Kidney (tissue), 14 donors: ENCODE measurements around the gene SLC2A1. TPM values are rescaled to one million over a fixed set of nuclear protein-coding genes. Genes with fewer than 3 reads are reported as not detected.

Source experiments
- DNase-seq, 5 donors: peaks; one replicate each; pipeline ENCODE4 v3.0.0-alpha.2; 2013 to 2020
- FAIRE-seq: peaks from 2 replicates; lab custom pipeline; 2012; peaks lifted over from hg19 to GRCh38; lab: Jason Lieb, UNC
- H3K27ac ChIP-seq, 2 donors: one replicate each; pipeline ENCODE4 v1.7.0; 2013; ENCODE audit warnings: low read depth in 2 of 2, low read length in 2 of 2, inconsistent platforms in 1 of 2
- H3K27me3 ChIP-seq: one replicate; pipeline ENCODE4 v1.7.1; 2013; ENCODE audit warnings: low read length, inconsistent platforms; ENCODE audit not compliant: control insufficient read depth, insufficient read depth
- H3K36me3 ChIP-seq, 3 donors: one replicate each; pipeline versions ENCODE4 v1.7.0 to v1.7.1; 2013; ENCODE audit warnings: low read length in 3 of 3, control low read depth in 1 of 3, inconsistent platforms in 1 of 3; ENCODE audit not compliant: insufficient read depth in 3 of 3, control insufficient read depth in 2 of 3
- H3K4me1 ChIP-seq, 3 donors: one replicate each; pipeline versions ENCODE4 v1.7.0 to v1.7.1; 2013; ENCODE audit warnings: low read length in 3 of 3, inconsistent platforms in 1 of 3, low read depth in 1 of 3; ENCODE audit not compliant: control insufficient read depth in 2 of 3, insufficient read depth in 2 of 3
- H3K4me3 ChIP-seq, 3 donors: one replicate each; pipeline versions ENCODE4 v1.7.0 to v1.8.1; 2013; ENCODE audit warnings: low read length in 3 of 3, control low read depth in 1 of 3, inconsistent platforms in 1 of 3
- H3K9ac ChIP-seq, 3 donors: one replicate each; pipeline versions ENCODE4 v1.7.0 to v1.7.1; 2013; ENCODE audit warnings: low read length in 3 of 3, control low read depth in 1 of 3, inconsistent platforms in 1 of 3
- H3K9me3 ChIP-seq, 3 donors: one replicate each; pipeline versions ENCODE4 v1.7.0 to v1.7.1; 2013; ENCODE audit warnings: low read length in 3 of 3, control low read depth in 1 of 3, inconsistent platforms in 1 of 3; ENCODE audit not compliant: control insufficient read depth in 2 of 3, insufficient read depth in 1 of 3
- CTCF ChIP-seq: IDR thresholded peaks from 3 replicates; pipeline ENCODE4 v1.5.1; 2012; ENCODE audit warnings: mild to moderate bottlenecking, moderate library complexity, borderline replicate concordance; ENCODE audit not compliant: insufficient read depth; ENCODE audit errors: extremely low read depth
- intact Hi-C: fragments of 100-400 bp; cut with DNase I; formaldehyde crosslinking; loops from one replicate; pipeline ENCODE4 v1.11.1; 2022
- polyA plus RNA-seq: library from polyadenylated mRNA; stranded (reverse); fragments of 350-450 nt; fragmentation: Illumina TruSeq; extraction: RNeasy Lipid Tissue Mini Kit (QIAGEN cat#74804); gene quantifications from one replicate; pipeline ENCODE4 v1.2.3, GENCODE V29; 2014; ENCODE audit warnings: low read depth, low replicate concordance; ENCODE audit not compliant: insufficient read depth
- total RNA-seq: library from RNA; stranded (reverse); fragmentation: NEBNext Ultra II Directional; extraction: Animal tissue kit (Norgen Biotek cat#: 25700); gene quantifications from one replicate; pipeline ENCODE4 v1.2.1, GENCODE V29; 2021
- donor health status: control.
- donor health status: control.
- donor health status: control.
- donor health status: control.
- donor health status: control.
- donor health status: DM: yes; HTN: yes; CAD: no.
- donor health status: Normal renal cell carcinoma (clear cell type).

Gene SLC2A1
- total and polyA plus RNA-seq, 2 donors from 2014 or later: 28.6 to 55.9 TPM

DNA sequence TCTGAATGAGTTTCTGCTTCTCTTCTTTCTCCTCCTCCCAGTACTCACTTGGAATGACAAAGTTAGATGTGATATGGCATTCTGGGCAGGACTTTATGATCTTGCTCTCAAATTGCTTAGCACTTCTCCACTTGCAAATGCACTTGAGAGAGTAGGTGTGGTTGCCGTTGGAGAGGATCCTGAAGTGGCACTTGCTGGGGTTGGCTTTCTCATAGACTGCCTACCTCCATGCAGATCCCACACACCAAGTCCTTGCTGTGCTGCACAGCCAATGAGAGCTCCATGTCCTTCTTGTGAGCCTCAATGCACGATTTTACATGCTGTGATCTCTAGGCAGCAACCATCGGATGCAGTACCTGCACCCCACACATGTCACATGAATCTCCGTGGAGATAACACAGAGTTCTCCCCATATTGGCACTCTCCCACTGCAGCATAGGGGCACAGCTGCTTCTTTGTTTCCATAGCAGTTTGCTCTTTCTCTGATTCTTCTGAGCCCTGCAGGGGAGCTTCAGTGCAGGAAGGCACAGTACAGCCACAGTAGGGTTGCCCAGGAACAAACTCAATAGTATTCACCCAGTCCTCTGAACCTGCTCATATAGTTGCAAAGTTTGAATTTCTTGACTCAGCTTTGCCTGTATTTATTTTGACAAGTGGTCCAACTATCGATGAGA, 67.1 kb downstream of the SLC2A1 start:
- FAIRE-seq (no peak), DNase-seq (no peak)
- H3K27me3 ChIP-seq: no peaks in the 10 kb centered on the region
- no peaks in the 10 kb centered on the region for H3K4me1 ChIP-seq
- H3K36me3 ChIP-seq: no peaks in the 10 kb centered on the region
- no peaks in the 10 kb centered on the region for H3K9me3 ChIP-seq
- intact Hi-C loops: no loop called here
- TF ChIP-seq CTCF: no peak
- H3K9ac ChIP-seq: no peak overlapping the region
- H3K4me3 ChIP-seq: no peak overlapping the region
- no peak overlapping the region for H3K27ac ChIP-seq

DNA sequence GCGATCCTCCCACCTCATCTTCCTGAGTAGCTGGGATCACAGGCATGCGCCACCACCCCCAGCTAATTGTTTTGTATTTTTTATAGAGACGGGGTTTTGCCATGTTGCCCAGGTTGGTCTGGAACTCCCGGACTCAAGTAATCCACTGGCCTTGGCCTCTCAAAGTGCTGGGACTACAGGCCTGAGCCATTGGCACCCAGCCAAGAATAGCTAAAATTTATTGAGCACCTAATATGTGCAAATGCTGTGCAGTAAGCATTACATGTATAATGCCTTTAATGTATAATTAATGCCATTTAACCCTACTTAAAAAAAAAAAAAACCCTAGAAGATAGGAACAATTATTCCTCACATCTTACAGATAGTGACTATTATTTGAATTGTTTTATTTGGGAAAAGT, 69.4 kb downstream of the SLC2A1 start:
- no peaks in the 10 kb centered on the region for H3K36me3 ChIP-seq
- H3K9ac ChIP-seq: no peak overlapping the region
- no peak overlapping the region for H3K4me3 ChIP-seq
- intact Hi-C loops: no loop called here
- H3K9me3 ChIP-seq: no peaks in the 10 kb centered on the region
- no peaks in the 10 kb centered on the region for H3K27me3 ChIP-seq
- DNase-seq (no peak), FAIRE-seq (no peak)
- no peak overlapping the region for H3K27ac ChIP-seq
- no peaks in the 10 kb centered on the region for H3K4me1 ChIP-seq
- TF ChIP-seq CTCF: no peak

DNA sequence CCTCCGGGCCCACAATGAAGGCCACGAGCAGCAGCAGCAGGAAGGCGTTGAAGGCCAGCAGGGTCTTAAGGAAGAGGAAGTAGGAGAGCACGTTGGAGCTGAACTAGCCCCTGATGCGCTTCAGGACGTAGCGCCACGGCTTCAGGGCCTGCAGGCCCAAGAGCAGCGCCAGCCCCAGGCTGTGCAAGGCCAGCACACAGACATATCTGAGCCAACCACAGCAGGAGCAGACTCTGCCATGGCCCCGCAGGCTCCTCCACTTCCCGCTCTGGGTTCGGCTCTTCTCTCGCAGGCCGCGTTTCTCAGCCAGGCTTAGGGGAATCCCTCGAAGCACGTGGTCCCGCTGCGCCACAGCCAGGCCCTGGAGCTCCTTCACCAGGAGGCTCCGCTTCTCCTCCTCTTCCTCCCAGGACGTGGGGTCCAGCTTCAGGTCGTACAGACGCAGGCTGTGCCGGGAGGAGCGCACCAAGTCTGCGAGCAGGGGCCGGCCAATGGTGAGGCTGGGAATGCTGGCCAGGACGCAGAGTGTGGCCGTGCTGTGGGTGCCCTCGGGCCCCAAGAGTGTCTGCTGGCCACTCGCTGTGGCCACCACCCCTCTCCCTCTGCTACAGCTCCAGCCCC, 70.5 kb downstream of the SLC2A1 start:
- H3K27me3 ChIP-seq: no peaks in the 10 kb centered on the region
- no peak for DNase-seq
- no peak overlapping the region for H3K9ac ChIP-seq
- no peak overlapping the region for H3K4me3 ChIP-seq
- H3K36me3 ChIP-seq: no peaks in the 10 kb centered on the region
- no peaks in the 10 kb centered on the region for H3K4me1 ChIP-seq
- H3K27ac ChIP-seq: no peak overlapping the region
- H3K9me3 ChIP-seq: no peaks in the 10 kb centered on the region
- FAIRE-seq: no peak
- no peak for TF ChIP-seq CTCF
- intact Hi-C loops: no loop called here
